ENCODE data around the gene PCDHGB4.
"Not testable (repeated sequence)": the region's sequence is repeated elsewhere in the genome, so short reads cannot be mapped to it uniquely, and the experiment has no call there.

The PCDHGB4 gene

DNA sequence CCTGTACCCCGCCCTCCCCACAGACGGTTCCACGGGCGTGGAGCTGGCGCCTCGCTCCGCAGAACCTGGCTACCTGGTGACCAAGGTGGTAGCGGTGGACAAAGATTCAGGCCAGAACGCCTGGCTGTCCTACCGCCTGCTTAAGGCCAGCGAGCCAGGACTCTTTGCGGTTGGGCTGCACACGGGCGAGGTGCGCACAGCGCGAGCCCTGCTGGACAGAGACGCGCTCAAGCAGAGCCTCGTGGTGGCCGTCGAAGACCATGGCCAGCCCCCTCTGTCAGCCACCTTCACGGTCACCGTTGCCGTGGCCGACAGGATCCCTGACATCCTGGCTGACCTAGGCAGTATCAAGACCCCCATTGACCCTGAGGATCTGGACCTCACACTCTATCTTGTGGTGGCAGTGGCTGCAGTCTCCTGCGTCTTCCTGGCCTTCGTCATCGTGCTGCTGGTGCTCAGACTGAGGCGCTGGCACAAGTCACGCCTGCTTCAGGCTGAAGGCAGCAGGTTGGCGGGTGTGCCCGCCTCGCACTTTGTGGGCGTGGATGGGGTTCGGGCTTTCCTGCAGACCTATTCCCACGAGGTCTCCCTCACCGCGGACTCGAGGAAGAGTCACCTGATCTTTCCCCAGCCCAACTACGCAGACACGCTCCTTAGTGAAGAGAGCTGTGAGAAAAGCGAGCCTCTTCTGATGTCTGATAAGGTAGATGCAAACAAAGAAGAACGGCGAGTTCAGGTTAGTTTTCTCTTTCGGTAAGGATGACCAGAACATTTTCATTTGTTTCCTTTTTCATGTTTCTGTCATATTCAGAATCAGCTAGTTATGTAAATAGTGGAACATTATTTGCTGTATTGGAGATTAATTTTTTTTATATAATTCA is 21.2 kb upstream of the PCDHGB4 start:
- no peak for DNase-seq (ENCODE audit: low read depth)

DNA sequence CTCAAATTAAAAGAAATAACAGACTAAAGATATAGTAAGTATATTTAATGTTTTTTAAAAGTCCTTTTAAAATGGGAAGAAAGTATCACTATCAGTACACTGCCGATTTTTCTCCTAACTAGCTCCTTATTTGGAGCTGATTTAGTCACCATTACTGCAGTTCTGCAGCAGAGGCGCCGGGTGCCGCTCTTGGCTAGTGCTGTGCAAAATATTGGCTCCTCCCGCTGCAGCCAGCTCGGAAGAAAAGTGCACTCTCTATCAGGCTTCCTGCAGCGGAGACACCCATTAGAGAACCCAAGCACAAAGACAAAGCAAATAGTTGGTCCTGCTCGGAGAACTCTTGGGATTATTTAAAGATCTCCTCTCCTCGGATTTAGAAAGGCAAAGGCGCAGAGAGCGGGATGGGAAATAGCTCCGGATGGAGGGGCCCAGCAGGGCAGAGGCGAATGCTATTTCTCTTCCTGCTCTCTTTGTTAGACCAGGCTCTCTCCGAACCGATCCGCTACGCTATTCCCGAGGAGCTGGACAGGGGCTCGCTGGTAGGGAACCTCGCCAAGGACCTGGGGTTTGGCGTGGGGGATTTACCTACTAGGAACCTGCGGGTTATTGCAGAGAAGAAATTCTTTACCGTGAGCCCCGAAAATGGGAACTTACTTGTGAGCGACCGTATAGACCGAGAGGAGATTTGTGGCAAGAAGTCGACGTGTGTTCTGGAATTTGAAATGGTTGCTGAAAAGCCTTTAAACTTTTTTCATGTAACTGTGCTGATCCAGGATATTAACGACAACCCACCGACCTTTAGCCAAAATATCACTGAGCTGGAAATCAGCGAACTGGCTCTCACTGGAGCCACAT is 17.3 kb upstream of the PCDHGB4 start, which contains the start of gene PCDHGB3:
Gene PCDHGB3 (plus strand): TSS at position 249 of the 855 bp plus-strand sequence. CDS start 153 bp downstream, at position 402.
- DNase-seq (ENCODE audit: low read depth), result no peak

DNA sequence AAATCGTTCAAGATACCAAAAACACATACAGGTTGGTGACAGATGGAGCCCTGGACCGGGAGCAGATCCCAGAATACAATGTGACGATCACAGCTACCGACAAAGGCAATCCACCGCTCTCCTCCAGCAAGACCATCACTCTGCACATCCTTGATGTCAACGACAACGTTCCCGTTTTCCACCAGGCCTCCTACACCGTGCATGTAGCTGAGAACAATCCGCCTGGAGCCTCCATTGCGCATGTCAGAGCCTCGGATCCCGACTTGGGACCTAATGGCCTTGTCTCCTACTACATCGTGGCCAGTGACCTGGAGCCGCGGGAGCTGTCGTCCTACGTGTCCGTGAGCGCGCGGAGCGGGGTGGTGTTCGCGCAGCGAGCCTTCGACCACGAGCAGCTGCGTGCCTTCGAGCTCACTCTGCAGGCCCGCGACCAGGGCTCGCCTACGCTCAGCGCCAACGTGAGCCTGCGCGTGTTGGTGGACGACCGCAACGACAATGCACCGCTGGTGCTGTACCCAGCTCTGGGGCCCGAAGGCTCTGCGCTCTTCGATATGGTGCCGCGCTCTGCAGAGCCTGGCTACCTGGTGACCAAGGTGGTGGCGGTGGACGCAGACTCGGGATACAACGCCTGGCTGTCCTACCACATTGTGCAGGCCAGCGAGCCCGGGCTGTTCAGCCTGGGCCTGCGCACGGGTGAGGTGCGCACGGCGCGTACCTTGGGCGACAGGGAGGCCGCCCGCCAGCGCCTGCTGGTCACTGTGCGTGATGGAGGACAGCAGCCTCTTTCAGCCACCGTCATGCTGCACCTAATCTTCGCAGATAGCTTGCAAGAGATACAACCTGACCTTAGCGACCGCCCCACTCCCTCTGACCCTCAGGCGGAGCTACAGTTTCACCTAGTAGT is 15.7 kb upstream of the PCDHGB4 start:
- DNase-seq (ENCODE audit: low read depth), result no peak

DNA sequence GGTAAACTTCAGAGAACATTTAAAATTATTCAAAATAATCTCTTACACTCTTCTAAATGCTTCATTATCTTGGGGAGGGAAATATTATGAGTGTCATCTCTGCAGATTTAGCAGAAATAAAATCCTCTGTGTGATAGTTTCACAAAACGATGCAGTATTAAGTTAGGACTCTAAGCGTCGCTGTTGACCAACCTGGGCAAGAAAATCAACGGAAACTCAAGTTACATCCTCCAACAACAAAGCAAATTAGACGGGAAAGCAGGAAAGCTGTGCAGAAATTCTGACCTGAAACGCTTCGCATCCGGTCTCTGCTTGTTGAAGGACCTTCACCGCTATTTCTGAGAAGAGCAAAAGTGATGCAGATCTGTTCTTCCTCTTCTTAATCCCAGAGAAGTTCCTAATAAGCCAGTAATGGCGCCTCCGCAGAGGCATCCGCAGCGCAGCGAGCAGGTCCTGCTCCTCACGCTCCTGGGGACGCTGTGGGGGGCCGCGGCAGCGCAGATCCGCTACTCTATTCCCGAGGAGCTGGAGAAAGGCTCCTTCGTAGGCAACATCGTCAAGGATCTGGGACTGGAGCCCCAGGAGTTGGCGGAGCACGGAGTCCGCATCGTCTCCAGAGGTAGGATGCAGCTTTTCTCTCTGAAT is 13.7 kb upstream of the PCDHGB4 start, which contains the start of gene PCDHGA6:
Gene PCDHGA6 (plus strand): TSS at position 219 of the 645 bp plus-strand sequence. CDS start 193 bp downstream, at position 412.
- no peak for DNase-seq (ENCODE audit: low read depth)

DNA sequence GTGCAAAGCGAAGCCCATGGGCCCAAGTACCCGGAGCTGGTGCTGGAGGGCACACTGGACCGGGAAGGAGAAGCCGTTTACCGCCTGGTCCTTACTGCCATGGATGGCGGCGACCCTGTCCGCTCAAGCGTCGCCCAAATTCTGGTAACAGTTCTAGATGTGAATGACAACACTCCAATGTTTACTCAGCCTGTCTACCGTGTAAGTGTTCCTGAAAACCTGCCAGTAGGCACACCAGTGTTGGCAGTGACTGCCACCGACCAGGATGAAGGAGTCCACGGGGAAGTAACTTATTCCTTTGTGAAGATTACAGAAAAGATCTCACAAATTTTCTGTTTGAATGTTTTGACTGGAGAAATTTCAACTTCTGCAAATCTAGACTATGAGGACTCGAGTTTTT is 12.9 kb upstream of the PCDHGB4 start:
- no peak for DNase-seq (ENCODE audit: low read depth)

DNA sequence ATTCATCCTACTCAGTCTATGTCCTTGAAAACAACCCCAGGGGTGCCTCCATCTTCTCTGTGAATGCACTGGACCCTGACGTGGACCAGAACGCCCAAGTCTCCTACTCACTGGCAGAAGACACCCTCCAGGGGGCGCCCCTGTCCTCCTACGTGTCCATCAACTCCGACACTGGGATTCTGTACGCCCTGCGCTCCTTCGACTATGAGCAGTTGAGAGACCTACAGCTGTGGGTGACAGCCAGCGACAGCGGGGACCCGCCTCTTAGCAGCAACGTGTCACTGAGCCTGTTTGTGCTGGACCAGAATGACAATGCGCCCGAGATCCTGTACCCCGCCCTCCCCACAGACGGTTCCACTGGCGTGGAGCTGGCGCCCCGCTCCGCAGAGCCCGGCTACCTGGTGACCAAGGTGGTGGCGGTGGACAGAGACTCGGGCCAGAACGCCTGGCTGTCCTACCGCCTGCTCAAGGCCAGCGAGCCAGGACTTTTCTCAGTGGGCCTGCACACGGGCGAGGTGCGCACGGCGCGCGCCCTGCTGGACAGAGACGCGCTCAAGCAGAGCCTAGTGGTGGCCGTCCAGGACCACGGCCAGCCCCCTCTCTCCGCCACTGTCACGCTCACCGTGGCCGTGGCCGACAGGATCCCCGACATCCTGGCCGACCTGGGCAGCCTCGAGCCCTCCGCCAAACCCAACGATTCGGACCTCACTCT is 11.9 kb upstream of the PCDHGB4 start:
- DNase-seq (ENCODE audit: low read depth), result not testable (repeated sequence)

DNA sequence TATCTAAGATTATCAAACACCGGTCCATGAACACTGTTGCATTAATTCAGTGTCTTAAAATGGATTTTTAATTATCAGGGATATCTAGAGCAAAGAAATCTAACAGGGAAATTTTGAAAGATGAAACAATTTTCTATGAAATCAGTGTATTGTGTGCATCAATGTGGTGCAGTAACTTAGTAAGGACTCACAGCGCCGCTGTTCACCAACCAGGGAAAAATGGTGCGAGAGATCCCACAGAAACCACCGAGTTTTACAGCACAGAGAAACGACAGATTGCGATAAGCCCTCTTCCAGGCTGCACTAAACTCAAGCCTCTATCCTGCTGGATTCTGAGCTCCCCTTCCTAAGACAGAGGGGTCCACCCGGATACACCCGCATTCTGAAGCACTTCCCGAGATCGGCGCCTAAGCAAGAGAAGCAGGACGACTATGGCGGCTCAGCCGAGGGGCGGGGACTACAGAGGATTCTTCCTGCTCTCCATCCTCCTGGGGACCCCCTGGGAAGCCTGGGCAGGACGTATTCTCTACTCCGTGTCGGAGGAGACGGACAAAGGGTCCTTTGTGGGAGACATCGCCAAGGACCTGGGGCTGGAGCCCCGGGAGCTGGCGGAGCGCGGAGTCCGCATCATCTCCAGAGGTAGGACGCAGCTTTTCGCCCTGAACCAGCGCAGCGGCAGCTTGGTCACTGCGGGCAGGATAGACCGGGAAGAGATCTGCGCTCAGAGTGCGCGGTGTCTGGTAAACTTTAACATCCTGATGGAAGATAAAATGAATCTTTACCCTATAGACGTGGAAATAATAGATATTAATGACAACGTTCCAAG is 4.8 kb upstream of the PCDHGB4 start, which contains the start of gene PCDHGA7:
Gene PCDHGA7 (plus strand): TSS at position 274 of the 826 bp plus-strand sequence. CDS start 158 bp downstream, at position 432.
- DNase-seq (ENCODE audit: low read depth), result no peak

DNA sequence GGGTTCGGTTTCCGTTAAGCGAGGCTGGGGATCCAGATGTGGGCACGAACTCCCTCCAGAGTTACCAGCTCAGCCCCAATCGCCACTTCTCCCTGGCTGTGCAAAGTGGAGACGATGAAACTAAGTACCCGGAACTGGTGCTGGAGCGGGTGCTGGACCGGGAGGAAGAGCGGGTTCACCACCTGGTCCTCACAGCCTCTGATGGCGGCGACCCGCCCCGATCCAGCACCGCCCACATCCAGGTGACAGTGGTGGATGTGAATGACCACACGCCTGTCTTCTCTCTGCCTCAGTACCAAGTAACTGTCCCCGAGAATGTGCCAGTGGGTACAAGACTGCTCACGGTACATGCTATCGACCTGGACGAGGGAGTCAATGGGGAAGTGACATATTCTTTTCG is 4.2 kb upstream of the PCDHGB4 start:
- DNase-seq (ENCODE audit: low read depth), result no peak

DNA sequence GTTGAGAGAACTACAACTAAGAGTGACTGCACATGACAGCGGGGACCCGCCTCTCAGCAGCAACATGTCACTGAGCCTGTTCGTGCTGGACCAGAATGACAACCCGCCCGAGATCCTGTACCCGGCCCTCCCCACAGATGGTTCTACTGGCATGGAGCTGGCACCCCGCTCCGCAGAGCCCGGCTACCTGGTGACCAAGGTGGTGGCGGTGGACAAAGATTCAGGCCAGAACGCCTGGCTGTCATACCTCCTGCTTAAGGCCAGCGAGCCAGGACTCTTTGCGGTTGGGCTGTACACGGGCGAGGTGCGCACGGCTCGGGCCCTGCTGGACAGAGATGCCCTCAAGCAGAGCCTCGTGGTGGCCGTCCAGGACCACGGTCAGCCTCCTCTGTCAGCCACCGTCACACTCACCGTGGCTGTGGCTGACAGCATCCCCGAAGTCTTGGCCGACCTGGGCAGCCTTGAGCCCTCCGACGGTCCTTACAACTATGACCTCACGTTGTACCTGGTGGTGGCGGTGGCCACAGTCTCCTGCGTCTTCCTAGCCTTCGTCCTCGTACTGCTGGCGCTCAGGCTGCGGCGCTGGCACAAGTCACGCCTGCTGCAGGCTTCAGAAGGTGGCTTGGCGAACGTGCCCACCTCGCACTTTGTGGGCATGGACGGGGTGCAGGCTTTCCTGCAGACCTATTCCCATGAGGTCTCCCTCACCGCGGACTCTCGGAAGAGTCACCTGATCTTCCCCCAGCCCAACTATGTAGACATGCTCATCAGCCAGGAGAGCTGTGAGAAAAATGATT is 2.8 kb upstream of the PCDHGB4 start:
- no peak for DNase-seq (ENCODE audit: low read depth)

DNA sequence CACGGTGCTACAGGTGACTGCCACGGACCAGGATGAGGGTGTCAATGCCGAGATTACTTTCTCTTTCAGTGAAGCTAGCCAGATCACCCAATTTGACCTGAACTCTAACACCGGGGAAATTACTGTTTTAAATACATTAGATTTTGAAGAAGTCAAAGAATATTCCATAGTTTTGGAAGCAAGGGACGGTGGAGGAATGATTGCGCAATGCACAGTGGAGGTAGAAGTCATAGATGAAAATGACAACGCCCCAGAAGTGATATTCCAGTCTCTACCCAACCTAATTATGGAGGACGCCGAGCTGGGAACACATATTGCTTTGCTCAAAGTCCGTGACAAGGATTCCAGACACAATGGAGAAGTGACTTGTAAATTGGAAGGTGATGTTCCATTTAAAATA is 1.2 kb downstream of the PCDHGB4 start:
- no peak for DNase-seq (ENCODE audit: low read depth)

DNA sequence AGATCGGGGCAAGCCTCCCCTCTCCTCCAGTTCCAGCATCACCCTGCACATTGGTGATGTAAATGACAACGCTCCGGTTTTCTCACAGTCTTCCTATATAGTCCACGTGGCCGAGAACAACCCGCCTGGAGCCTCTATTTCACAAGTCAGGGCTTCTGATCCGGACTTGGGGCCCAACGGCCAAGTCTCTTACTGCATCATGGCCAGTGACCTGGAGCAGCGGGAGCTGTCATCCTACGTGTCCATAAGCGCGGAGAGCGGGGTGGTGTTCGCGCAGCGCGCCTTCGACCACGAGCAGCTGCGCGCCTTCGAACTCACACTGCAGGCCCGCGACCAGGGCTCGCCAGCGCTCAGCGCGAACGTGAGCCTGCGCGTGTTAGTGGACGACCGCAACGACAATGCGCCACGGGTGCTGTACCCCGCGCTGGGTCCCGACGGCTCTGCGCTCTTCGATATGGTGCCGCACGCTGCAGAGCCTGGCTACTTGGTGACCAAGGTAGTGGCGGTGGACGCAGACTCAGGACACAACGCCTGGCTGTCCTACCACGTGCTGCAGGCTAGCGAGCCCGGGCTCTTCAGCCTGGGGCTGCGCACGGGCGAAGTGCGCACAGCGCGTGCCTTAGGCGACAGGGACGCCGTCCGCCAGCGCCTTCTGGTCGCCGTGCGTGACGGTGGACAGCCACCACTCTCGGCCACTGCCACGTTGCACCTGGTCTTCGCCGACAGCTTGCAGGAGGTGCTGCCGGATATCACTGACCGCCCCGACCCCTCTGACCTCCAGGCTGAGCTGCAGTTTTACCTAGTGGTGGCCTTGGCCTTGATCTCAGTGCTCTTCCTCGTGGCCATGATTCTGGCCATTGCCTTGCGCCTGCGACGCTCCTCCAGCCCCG is 1.9 kb downstream of the PCDHGB4 start:
- no peak for DNase-seq (ENCODE audit: low read depth)

DNA sequence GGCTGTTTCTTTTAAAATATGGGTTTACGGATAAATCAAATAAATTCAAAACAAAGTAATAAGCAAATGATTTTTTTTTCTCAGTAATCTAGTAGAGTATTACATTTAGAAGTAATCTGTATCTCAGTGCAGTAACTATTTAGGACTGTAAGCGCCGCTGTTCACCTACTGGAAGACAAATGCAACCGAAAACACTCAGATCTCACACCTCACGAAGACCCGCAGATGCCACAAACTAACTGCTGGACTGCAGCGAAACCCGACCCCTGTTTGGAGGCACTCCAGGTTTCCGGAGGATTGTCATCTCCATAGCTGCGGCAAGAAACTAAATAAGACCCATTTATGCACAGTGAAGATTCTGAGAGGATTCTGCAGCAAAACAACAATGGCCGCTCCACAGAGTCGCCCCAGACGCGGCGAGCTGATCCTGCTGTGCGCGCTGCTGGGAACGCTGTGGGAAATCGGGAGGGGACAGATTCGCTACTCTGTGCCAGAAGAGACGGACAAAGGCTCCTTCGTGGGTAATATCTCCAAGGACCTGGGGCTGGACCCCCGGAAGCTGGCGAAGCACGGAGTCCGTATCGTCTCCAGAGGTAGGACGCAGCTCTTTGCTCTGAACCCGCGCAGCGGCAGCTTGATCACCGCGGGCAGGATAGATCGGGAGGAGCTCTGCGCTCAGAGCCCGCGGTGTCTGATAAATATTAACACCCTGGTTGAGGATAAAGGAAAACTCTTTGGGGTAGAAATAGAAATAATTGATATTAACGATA is 5.1 kb downstream of the PCDHGB4 start, which contains the start of gene PCDHGA8:
Gene PCDHGA8 (plus strand): TSS at position 205 of the 770 bp plus-strand sequence. CDS start 181 bp downstream, at position 386.
- DNase-seq (ENCODE audit: low read depth), result no peak

DNA sequence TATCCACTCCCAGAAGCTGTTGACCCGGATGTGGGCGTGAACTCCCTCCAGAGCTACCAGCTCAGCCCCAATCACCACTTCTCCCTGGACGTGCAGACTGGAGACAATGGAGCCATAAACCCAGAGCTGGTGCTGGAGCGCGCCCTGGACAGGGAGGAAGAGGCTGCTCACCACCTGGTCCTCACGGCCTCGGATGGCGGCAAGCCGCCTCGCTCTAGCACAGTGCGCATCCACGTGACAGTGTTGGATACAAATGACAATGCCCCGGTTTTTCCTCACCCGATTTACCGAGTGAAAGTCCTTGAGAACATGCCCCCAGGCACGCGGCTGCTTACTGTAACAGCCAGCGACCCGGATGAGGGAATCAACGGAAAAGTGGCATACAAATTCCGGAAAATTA is 5.8 kb downstream of the PCDHGB4 start:
- DNase-seq (ENCODE audit: low read depth), result no peak

DNA sequence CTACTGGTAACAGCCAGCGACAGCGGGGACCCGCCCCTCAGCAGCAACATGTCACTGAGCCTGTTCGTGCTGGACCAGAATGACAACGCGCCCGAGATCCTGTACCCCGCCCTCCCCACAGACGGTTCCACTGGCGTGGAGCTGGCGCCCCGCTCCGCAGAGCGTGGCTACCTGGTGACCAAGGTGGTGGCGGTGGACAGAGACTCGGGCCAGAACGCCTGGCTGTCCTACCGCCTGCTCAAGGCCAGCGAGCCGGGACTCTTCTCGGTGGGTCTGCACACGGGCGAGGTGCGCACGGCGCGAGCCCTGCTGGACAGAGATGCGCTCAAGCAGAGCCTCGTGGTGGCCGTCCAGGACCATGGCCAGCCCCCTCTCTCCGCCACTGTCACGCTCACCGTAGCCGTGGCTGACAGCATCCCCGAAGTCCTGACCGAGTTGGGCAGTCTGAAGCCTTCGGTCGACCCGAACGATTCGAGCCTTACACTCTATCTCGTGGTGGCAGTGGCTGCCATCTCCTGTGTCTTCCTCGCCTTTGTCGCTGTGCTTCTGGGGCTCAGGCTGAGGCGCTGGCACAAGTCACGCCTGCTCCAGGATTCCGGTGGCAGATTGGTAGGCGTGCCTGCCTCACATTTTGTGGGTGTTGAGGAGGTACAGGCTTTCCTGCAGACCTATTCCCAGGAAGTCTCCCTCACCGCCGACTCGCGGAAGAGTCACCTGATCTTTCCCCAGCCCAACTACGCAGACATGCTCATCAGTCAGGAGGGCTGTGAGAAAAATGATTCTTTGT is 7.1 kb downstream of the PCDHGB4 start:
- DNase-seq (ENCODE audit: low read depth), result not testable (repeated sequence)

DNA sequence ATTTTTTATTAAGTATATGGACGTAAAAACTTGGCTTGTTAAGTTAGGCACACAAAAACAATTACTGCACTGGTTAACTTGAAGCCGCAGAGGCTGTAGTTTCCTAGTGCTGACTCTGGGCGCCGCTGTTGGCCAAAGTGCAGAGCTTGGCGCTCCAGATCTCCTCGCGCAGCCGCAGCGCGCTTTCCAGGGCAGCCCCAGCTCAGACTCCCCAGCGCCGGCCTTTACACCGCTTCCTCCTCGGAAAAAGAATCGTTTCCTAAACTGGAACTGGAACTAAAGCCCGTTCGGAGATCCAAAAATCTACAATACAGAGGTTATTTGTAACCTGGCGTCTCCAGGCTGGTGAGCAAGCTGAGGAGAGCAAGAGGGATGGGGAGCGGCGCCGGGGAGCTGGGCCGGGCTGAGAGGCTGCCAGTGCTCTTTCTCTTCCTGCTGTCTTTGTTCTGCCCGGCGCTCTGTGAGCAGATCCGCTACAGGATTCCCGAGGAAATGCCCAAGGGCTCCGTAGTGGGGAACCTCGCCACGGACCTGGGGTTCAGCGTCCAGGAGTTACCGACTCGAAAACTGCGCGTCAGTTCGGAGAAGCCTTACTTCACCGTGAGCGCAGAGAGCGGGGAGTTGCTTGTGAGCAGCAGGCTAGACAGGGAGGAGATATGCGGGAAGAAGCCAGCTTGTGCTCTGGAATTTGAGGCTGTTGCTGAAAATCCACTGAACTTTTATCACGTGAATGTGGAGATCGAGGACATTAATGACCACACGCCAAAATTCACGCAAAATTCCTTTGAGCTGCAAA is 10.5 kb downstream of the PCDHGB4 start, which contains the start of gene PCDHGB5:
Gene PCDHGB5 (plus strand): TSS at position 192 of the 796 bp plus-strand sequence. CDS start 181 bp downstream, at position 373.
- DNase-seq (ENCODE audit: low read depth), result not testable (repeated sequence)

Measured in HS-5 (cell line).